GM12878 (cell line): Measurements from ENCODE around the gene FREY1. TPM values are rescaled to one million over a fixed set of nuclear protein-coding genes. Genes with fewer than 3 reads are reported as not detected.
A peak's percentile ranks its signal among the peaks of the same experiment; 100 is the strongest.

Experiments
- BACH1 ChIP-seq: fragments of 450-650 bp; IDR thresholded peaks from 2 replicates; pipeline ENCODE4 v1.6.1; 2017; ENCODE audit warnings: mild to moderate bottlenecking, borderline replicate concordance
- CREB1 ChIP-seq: IDR thresholded peaks from 2 replicates; pipeline ENCODE4 v1.6.1; 2012; ENCODE audit warnings: low read depth, mild to moderate bottlenecking, inconsistent platforms
- DPF2 ChIP-seq: fragments of 450-650 bp; IDR thresholded peaks from 2 replicates; pipeline ENCODE4 v1.6.1; 2017; ENCODE audit warnings: mild to moderate bottlenecking
- FOXK2 ChIP-seq: fragments of 450-650 bp; IDR thresholded peaks from 2 replicates; pipeline ENCODE4 v1.6.1; 2017; ENCODE audit warnings: mild to moderate bottlenecking, moderate library complexity
- HSF1 ChIP-seq: fragments of 150-350 bp; IDR thresholded peaks from 2 replicates; pipeline ENCODE4 v1.6.1; 2014; ENCODE audit warnings: mild to moderate bottlenecking, low read depth, low read length
- JUND ChIP-seq: IDR thresholded peaks from 2 replicates; pipeline ENCODE4 v1.6.1; 2012; ENCODE audit warnings: low read depth, mild to moderate bottlenecking, low read length, improper control_type of control experiment, moderate library complexity
- LARP7 ChIP-seq: fragments of 450-650 bp; IDR thresholded peaks from 2 replicates; pipeline ENCODE4 v1.6.1; 2017; ENCODE audit warnings: mild to moderate bottlenecking
- NBN ChIP-seq: fragments of 450-650 bp; IDR thresholded peaks from 2 replicates; pipeline ENCODE4 v1.6.1; 2016
- NFYA ChIP-seq: IDR thresholded peaks from 2 replicates; pipeline ENCODE4 v1.6.1; 2011; ENCODE audit warnings: low read depth, mild to moderate bottlenecking, low read length, improper control_type of control experiment, borderline replicate concordance
- PAX5 ChIP-seq: IDR thresholded peaks from 2 replicates; pipeline ENCODE4 v1.6.1; 2011; ENCODE audit warnings: low read depth, low read length, borderline replicate concordance
- POLR2A ChIP-seq: IDR thresholded peaks from 2 replicates; pipeline ENCODE4 v1.6.1; 2011; ENCODE audit warnings: low read depth, mild to moderate bottlenecking, low read length
- RELA ChIP-seq: fragments of 450-650 bp; IDR thresholded peaks from 2 replicates; pipeline ENCODE4 v1.8.0; 2014; ENCODE audit warnings: borderline replicate concordance; ENCODE audit not compliant: partially characterized antibody
- SIN3A ChIP-seq: IDR thresholded peaks from 2 replicates; pipeline ENCODE4 v1.6.1; 2012; ENCODE audit warnings: low read depth, low read length, improper control_type of control experiment
- YBX1 ChIP-seq: fragments of 450-650 bp; IDR thresholded peaks from 2 replicates; pipeline ENCODE4 v1.6.1; 2016; ENCODE audit warnings: antibody characterized with exemption
- ZBTB33 ChIP-seq: fragments of 450-650 bp; IDR thresholded peaks from 2 replicates; pipeline ENCODE4 v1.6.1; 2017; ENCODE audit warnings: mild to moderate bottlenecking
- ZNF274 ChIP-seq: IDR thresholded peaks from one replicate; pipeline ENCODE4 v1.8.0; 2011; ENCODE audit not compliant: insufficient read length, insufficient read depth
- ZSCAN29 ChIP-seq: fragments of 450-650 bp; IDR thresholded peaks from 2 replicates; pipeline ENCODE4 v1.6.1; 2017; ENCODE audit warnings: mild to moderate bottlenecking, moderate library complexity
- polyA plus RNA-seq, 11 experiments: library from polyadenylated mRNA; depleted of rRNA in 4 of 11; unstranded in 6 of 11; stranded (reverse) in 5 of 11; fragments of >200 nt; fragmentation: Nextera tagmentation in 4 of 11; fragmentation: Illumina TruSeq in 1 of 11; extraction: Ambion mirVana in 4 of 11; extraction: Trizol in 1 of 11; gene quantifications; 1 replicate in 1 of 11; 2 replicates in 10 of 11; pipeline versions ENCODE4 v1.2.1 to v1.2.3, GENCODE V29; 2011 to 2016; ENCODE audit warnings: inconsistent platforms in 2 of 11, missing spikeins in 2 of 11, low read depth in 1 of 11
- total RNA-seq, 4 experiments: library from RNA; depleted of rRNA in 3 of 4; stranded (reverse); fragments of >200 nt in 3 of 4; fragmentation: Illumina TruSeq in 1 of 4; extraction: Trizol in 1 of 4; gene quantifications; 2 replicates each; pipeline versions ENCODE4 v1.2.1 to v1.2.3, GENCODE V29; 2013 to 2021
- TF ChIP-seq, protein P1 (sequence below): IDR thresholded peaks from 2 replicates; pipeline ENCODE4 v1.6.1; 2012; ENCODE audit warnings: low read depth, low read length, improper control_type of control experiment
- TF ChIP-seq, protein P2 (sequence below): fragments of 450-650 bp; IDR thresholded peaks from 2 replicates; pipeline ENCODE4 v1.6.1; 2017; ENCODE audit warnings: antibody characterized with exemption, mild to moderate bottlenecking, moderate library complexity
- TF ChIP-seq, protein P3 (sequence below): IDR thresholded peaks from 2 replicates; pipeline ENCODE4 v1.6.1; 2011; ENCODE audit warnings: low read depth, mild to moderate bottlenecking, low read length, moderate library complexity, borderline replicate concordance; ENCODE audit errors: extremely low read depth
- TF ChIP-seq, protein P4 (sequence below): fragments of 450-650 bp; formaldehyde crosslinking; IDR thresholded peaks from 2 replicates; pipeline ENCODE4 v1.4.0; 2022; ENCODE audit warnings: mild to moderate bottlenecking, moderate library complexity

The FREY1 gene
- total and polyA plus RNA-seq, 10 of the 15 experiments (the other 5 are each of a cell fraction or from before 2014, with no cell fraction given) = 0.13 to 1.7 (median 0.39) TPM; not detected in 3

DNA sequence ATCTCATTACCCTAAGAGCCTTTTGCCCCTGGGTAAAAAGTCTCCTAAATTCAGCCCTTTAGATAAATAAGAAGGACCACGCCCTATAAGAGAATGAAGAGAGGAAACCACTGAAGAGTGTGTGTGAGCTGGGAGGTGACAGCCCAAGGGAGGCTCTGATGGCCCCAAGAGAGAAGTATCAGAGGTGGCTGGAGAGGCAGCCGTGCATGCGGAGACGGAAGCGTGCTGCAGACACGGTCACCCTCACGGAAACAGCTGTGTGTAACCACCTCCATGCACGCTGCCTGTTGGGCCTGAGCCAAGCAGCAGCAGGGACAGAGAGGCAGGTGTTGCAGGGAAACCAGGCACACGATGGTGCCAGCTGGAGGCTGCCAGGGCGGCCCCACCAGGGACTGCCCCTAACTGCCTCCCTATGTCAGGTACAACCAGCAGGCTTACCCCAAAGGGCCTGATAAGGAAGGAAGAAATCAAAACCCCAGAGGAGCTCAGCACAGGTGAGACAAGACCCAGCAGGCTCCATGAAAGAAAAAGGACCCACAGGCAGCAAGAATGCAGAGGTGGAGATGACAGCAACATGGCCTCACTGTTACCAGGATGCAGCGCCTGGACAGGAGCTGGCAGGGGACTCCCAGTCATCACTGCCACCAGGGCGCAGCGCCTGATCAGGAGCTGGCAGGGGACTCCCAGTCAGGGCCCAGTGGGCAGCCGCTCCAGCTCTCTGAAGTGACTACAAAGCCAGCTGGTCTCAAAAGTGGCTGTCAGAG, 23.1 kb upstream of the FREY1 start (continued):
- TF ChIP-seq, protein P1, sequence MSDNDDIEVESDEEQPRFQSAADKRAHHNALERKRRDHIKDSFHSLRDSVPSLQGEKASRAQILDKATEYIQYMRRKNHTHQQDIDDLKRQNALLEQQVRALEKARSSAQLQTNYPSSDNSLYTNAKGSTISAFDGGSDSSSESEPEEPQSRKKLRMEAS = peak; percentile 91
- TF ChIP-seq LARP7 (peak; percentile 88), CREB1 (peak; percentile 68; the same call in 1 of the 2 replicates), PAX5 (peak; percentile 99), NFYA (no peak), NBN (peak; percentile 88; the same call in 1 of the 2 replicates), BACH1 (no peak; the same call in 1 of the 2 replicates), FOXK2 (no peak), DPF2 (peak; percentile 86), ZBTB33 (no peak), JUND (no peak), ZSCAN29 (no peak; the same call in 1 of the 2 replicates), SIN3A (peak; percentile 91), RELA (peak; percentile 17), ZNF274 (no peak), YBX1 (0 out of 2 replicates have a peak, but pooled peaks have one; percentile 74), POLR2A (peak; percentile 29; the same call in 1 of the 2 replicates), HSF1 (no peak)
- TF ChIP-seq, protein P2, sequence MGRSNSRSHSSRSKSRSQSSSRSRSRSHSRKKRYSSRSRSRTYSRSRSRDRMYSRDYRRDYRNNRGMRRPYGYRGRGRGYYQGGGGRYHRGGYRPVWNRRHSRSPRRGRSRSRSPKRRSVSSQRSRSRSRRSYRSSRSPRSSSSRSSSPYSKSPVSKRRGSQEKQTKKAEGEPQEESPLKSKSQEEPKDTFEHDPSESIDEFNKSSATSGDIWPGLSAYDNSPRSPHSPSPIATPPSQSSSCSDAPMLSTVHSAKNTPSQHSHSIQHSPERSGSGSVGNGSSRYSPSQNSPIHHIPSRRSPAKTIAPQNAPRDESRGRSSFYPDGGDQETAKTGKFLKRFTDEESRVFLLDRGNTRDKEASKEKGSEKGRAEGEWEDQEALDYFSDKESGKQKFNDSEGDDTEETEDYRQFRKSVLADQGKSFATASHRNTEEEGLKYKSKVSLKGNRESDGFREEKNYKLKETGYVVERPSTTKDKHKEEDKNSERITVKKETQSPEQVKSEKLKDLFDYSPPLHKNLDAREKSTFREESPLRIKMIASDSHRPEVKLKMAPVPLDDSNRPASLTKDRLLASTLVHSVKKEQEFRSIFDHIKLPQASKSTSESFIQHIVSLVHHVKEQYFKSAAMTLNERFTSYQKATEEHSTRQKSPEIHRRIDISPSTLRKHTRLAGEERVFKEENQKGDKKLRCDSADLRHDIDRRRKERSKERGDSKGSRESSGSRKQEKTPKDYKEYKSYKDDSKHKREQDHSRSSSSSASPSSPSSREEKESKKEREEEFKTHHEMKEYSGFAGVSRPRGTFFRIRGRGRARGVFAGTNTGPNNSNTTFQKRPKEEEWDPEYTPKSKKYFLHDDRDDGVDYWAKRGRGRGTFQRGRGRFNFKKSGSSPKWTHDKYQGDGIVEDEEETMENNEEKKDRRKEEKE = no peak
- TF ChIP-seq, protein P3, sequence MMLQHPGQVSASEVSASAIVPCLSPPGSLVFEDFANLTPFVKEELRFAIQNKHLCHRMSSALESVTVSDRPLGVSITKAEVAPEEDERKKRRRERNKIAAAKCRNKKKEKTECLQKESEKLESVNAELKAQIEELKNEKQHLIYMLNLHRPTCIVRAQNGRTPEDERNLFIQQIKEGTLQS = no peak
- TF ChIP-seq, protein P4, sequence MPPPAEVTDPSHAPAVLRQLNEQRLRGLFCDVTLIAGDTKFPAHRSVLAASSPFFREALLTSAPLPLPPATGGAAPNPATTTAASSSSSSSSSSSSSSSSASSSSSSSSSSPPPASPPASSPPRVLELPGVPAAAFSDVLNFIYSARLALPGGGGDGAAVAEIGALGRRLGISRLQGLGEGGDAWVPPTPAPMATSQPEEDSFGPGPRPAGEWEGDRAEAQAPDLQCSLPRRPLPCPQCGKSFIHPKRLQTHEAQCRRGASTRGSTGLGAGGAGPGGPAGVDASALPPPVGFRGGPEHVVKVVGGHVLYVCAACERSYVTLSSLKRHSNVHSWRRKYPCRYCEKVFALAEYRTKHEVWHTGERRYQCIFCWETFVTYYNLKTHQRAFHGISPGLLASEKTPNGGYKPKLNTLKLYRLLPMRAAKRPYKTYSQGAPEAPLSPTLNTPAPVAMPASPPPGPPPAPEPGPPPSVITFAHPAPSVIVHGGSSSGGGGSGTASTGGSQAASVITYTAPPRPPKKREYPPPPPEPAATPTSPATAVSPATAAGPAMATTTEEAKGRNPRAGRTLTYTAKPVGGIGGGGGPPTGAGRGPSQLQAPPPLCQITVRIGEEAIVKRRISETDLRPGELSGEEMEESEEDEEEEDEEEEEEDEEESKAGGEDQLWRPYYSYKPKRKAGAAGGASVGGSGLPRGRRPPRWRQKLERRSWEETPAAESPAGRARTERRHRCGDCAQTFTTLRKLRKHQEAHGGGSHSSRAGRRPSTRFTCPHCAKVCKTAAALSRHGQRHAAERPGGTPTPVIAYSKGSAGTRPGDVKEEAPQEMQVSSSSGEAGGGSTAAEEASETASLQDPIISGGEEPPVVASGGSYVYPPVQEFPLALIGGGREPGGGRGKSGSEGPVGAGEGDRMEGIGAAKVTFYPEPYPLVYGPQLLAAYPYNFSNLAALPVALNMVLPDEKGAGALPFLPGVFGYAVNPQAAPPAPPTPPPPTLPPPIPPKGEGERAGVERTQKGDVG = no peak
